DOHH2 (cell line): ENCODE results near the gene MID1.

Source experiments
- H3F3A ChIP-seq: fragments of 200-600 bp; sonication (generic), shearing (Covaris generic); 2 replicates; pipeline ENCODE4 v1.6.0; 2016; ENCODE audit warnings: antibody characterized with exemption, mild to moderate bottlenecking; ENCODE audit not compliant: control insufficient read depth, insufficient read depth
- H3K27ac ChIP-seq: fragments of 200-600 bp; sonication (generic); 2 replicates; pipeline ENCODE4 v1.5.1; 2014; ENCODE audit warnings: low read depth, mild to moderate bottlenecking, low read length, moderate library complexity
- H3K27me3 ChIP-seq: fragments of 200-600 bp; sonication (generic); 2 replicates; pipeline ENCODE4 v1.6.1; 2014; ENCODE audit warnings: mild to moderate bottlenecking, low read length, mixed read lengths; ENCODE audit not compliant: control insufficient read depth
- H3K36me3 ChIP-seq: fragments of 200-600 bp; sonication (generic); 2 replicates; pipeline ENCODE4 v1.6.1; 2014; ENCODE audit warnings: mild to moderate bottlenecking, low read length, moderate library complexity, mixed read lengths; ENCODE audit not compliant: control insufficient read depth
- H3K4me1 ChIP-seq: fragments of 200-600 bp; sonication (generic); 2 replicates; pipeline ENCODE4 v1.6.1; 2014; ENCODE audit warnings: mild to moderate bottlenecking, low read length, mixed read lengths; ENCODE audit not compliant: control insufficient read depth
- H3K4me2 ChIP-seq: fragments of 200-600 bp; sonication (generic); 2 replicates; pipeline ENCODE4 v1.6.0; 2014; ENCODE audit warnings: mild to moderate bottlenecking, low read length, moderate library complexity
- H3K4me3 ChIP-seq: fragments of 200-600 bp; sonication (generic); 2 replicates; pipeline ENCODE4 v1.5.1; 2014; ENCODE audit warnings: mild to moderate bottlenecking, low read length, mixed read lengths
- H3K79me2 ChIP-seq: fragments of 200-600 bp; sonication (generic); 2 replicates; pipeline ENCODE4 v1.6.1; 2014; ENCODE audit warnings: mild to moderate bottlenecking, low read length, mixed read lengths; ENCODE audit not compliant: control insufficient read depth
- H3K9me2 ChIP-seq: fragments of 200-600 bp; sonication (generic); replicated peaks from 2 replicates; pipeline ENCODE4 v1.6.1; 2014; ENCODE audit warnings: mild to moderate bottlenecking, low read length, mixed read lengths; ENCODE audit not compliant: control insufficient read depth
- H3K9me3 ChIP-seq: fragments of 200-600 bp; sonication (generic); 2 replicates; pipeline ENCODE4 v1.6.1; 2014; ENCODE audit warnings: antibody characterized with exemption, low read length, mixed read lengths; ENCODE audit not compliant: control insufficient read depth, insufficient read depth
- H4K20me1 ChIP-seq: fragments of 200-600 bp; sonication (generic); 2 replicates; pipeline ENCODE4 v1.6.0; 2014; ENCODE audit warnings: low read depth, mild to moderate bottlenecking, antibody characterized with exemption, low read length, moderate library complexity; ENCODE audit not compliant: control insufficient read depth, insufficient read depth
- EZH2phosphoT487 ChIP-seq: fragments of 200-600 bp; sonication (generic); IDR thresholded peaks from 2 replicates; pipeline ENCODE4 v1.6.1; 2017; ENCODE audit warnings: borderline replicate concordance, mild to moderate bottlenecking, antibody characterized with exemption, low read length, moderate library complexity, mixed read lengths
- TF ChIP-seq, protein P1 (sequence below): fragments of 200-600 bp; sonication (generic); IDR thresholded peaks from one replicate; pipeline ENCODE4 v1.5.1; 2014; ENCODE audit warnings: antibody characterized with exemption, mild to moderate bottlenecking, low read depth, low read length; ENCODE audit not compliant: poor library complexity, severe bottlenecking

Gene MID1

DNA sequence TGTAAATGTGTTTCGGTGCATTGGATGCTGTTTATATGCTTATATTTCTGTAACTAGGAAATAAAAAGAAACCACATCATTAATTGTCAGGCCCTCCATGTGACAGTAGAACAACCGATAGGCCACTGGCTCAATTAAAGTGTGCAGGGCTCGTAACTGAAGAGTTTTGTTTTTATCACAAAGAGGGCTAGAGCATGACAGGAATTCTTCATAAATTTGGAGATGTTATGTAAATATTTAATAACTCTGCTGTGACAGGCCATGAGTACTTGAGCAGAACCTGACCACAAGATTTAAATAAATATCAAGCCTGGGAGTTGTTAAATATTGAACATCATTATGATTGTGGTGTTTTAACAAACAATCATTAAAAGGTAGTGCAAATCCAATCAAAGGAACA, 55.9 kb downstream of the MID1 start:
- no peaks in the 10 kb centered on the region for H3K4me1 ChIP-seq
- H3F3A ChIP-seq: no peaks in the 10 kb centered on the region
- no peaks in the 10 kb centered on the region for H3K79me2 ChIP-seq
- H3K36me3 ChIP-seq: no peaks in the 10 kb centered on the region
- no peaks in the 10 kb centered on the region for H3K9me3 ChIP-seq
- H4K20me1 ChIP-seq: no peaks in the 10 kb centered on the region
- H3K27ac ChIP-seq: no peak overlapping the region
- no peak overlapping the region for H3K4me2 ChIP-seq
- TF ChIP-seq, protein P1, sequence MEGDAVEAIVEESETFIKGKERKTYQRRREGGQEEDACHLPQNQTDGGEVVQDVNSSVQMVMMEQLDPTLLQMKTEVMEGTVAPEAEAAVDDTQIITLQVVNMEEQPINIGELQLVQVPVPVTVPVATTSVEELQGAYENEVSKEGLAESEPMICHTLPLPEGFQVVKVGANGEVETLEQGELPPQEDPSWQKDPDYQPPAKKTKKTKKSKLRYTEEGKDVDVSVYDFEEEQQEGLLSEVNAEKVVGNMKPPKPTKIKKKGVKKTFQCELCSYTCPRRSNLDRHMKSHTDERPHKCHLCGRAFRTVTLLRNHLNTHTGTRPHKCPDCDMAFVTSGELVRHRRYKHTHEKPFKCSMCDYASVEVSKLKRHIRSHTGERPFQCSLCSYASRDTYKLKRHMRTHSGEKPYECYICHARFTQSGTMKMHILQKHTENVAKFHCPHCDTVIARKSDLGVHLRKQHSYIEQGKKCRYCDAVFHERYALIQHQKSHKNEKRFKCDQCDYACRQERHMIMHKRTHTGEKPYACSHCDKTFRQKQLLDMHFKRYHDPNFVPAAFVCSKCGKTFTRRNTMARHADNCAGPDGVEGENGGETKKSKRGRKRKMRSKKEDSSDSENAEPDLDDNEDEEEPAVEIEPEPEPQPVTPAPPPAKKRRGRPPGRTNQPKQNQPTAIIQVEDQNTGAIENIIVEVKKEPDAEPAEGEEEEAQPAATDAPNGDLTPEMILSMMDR: no peak
- TF ChIP-seq EZH2phosphoT487: no peak
- H3K27me3 ChIP-seq: no peaks in the 10 kb centered on the region
- no peak overlapping the region for H3K4me3 ChIP-seq
- H3K9me2 ChIP-seq: no peaks in the 10 kb centered on the region

DNA sequence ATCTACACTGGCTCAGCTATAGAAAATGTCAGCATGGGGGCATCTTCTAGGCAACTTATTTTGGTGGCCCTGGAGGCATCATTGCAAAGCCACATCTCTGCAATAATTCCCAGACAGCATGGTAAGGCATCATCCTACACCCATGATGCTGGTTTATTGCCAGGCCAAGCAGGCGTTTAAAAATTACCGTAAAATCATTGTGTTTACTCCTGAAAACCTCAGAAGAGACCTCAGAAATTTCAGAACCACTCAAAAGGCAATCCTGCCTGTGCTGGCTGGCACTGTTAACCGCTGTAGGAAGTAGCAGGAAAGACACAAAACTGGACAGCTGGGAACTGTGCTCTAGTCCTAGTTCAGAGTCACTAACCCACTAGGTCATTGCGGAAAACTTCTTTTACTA, 63.2 kb downstream of the MID1 start:
- no peak overlapping the region for H3K4me2 ChIP-seq
- no peaks in the 10 kb centered on the region for H3K9me2 ChIP-seq
- no peaks in the 10 kb centered on the region for H3K79me2 ChIP-seq
- TF ChIP-seq, protein P1: no peak
- TF ChIP-seq EZH2phosphoT487: no peak
- no peak overlapping the region for H3K4me3 ChIP-seq
- H3K27me3 ChIP-seq: no peaks in the 10 kb centered on the region
- H3K9me3 ChIP-seq: no peaks in the 10 kb centered on the region
- H3K27ac ChIP-seq: no peak overlapping the region
- no peaks in the 10 kb centered on the region for H3K4me1 ChIP-seq
- no peaks in the 10 kb centered on the region for H3F3A ChIP-seq
- H3K36me3 ChIP-seq: no peaks in the 10 kb centered on the region
- H4K20me1 ChIP-seq: no peaks in the 10 kb centered on the region

DNA sequence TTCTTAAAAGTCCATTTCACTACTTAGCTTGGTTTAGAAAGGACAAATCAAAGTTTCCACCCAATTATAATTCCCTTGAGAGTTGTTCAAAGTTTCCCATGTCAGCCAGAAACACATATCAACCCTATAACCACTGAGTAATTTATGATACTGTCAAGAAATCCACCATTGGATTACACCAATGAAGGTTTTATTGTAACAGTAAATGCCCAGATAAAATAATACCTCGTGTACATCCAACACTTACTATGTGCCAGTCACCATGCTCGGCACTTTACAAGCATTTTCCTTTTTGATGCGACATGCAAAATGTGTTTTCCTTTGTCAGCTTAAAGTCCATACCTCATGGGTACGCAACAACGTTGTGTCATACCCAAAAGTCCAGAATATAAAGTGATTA, 64.0 kb downstream of the MID1 start:
- H3K9me3 ChIP-seq: no peaks in the 10 kb centered on the region
- no peaks in the 10 kb centered on the region for H4K20me1 ChIP-seq
- no peaks in the 10 kb centered on the region for H3K9me2 ChIP-seq
- no peaks in the 10 kb centered on the region for H3K36me3 ChIP-seq
- H3K27ac ChIP-seq: no peak overlapping the region
- TF ChIP-seq EZH2phosphoT487: no peak
- TF ChIP-seq, protein P1: no peak
- H3K27me3 ChIP-seq: no peaks in the 10 kb centered on the region
- no peak overlapping the region for H3K4me2 ChIP-seq
- H3K4me3 ChIP-seq: no peak overlapping the region
- no peaks in the 10 kb centered on the region for H3F3A ChIP-seq
- H3K4me1 ChIP-seq: no peaks in the 10 kb centered on the region
- H3K79me2 ChIP-seq: no peaks in the 10 kb centered on the region

DNA sequence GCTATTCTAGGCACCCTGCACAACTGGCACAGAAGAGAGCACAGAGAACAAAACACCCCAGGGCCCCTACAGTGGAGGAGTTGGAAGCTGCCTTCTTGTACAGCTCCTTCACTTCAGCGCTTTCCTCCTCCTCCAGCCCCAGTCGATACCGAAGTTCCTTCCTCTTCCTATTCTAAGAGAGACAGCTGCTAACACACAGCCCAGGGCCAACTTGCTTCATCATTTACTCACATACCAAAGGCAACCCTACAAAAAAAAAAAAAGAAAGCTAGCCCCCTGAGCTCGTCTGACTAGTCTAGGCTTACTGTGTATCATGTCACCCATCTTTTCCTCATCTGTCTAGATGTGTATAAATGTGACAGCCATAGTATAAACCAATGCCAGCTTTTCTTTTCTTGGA, 64.5 kb downstream of the MID1 start:
- Histone ChIP-seq H4K20me1 (no peaks in the 10 kb centered on the region), H3K4me3 (no peak overlapping the region), H3K27me3 (no peaks in the 10 kb centered on the region), H3F3A (no peaks in the 10 kb centered on the region), H3K4me2 (no peak overlapping the region), H3K79me2 (no peaks in the 10 kb centered on the region), H3K9me3 (no peaks in the 10 kb centered on the region), H3K4me1 (no peaks in the 10 kb centered on the region), H3K9me2 (no peaks in the 10 kb centered on the region), H3K27ac (no peak overlapping the region), H3K36me3 (no peaks in the 10 kb centered on the region)
- no peak for TF ChIP-seq EZH2phosphoT487
- TF ChIP-seq, protein P1: no peak
